ENCODE results near the gene GHRH.

GHRH gene

DNA sequence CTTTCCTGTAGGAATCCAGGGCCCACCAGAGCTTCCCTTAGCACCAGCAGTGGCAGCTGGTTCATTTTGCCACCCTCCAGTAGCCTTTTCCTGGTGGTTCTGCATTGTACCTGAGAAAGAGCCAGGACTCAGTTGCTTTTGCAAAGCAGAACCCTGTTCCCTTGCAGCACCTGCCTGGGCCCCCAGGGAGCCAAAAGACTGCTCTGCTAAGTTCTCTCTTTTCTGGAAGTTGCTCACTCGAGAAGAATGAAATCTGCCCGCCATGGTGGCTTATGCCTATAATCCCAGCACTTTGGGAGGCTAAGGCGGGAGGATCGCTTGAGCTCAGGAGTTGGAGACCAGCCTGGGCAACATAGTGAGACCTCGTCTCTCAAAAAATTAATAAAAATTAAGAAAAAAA is 24.0 kb downstream of the GHRH start:
- no peak for DNase-seq (ENCODE audit: low read depth)

DNA sequence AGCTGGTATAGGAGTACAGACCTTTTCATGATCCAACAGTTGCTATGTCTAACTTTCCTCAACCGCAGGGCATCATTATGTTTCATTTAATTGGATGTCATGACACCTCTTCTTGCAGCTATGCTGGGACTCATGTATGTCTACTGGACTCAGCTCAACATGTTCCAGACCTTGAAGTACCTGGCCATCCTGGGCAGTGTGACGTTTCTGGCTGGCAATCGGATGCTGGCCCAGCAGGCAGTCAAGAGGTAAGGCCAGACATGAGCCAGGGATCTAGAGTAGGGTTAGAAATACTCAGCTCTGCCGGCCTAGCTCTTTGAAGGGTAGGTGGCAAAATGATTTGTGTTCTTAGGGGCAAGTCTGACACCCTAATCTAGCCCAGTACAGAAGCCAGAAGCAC is 25.2 kb downstream of the GHRH start:
- no peak for DNase-seq (ENCODE audit: low read depth)

DNA sequence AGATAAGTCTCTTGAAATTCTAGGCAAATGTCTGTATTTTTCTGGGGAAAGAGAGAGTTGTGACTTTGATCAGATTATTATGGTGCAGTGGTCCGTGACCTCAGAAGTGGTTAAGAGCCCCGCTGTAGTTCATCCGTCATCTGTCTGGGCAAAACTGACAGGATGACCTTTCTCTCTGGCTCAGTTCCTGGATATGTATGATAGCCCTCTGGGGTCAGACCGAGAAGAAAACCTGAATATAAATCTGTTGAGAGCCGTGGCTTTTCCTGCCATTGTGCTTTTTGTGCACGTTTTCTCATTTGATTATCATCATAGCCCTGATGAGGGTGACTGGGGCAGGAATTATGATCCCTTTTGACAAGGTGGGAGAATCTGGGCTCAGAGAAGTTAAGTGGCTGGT is 26.5 kb downstream of the GHRH start:
- no peak for DNase-seq (ENCODE audit: low read depth)

- no peak for DNase-seq (ENCODE audit: low read depth)
Observed at GRCh38 chr20:37234254-37234581, 27.4 kb downstream of the GHRH start.

- no peak for DNase-seq (ENCODE audit: low read depth)
Observed at GRCh38 chr20:37233548-37234253, 27.9 kb downstream of the GHRH start.

DNA sequence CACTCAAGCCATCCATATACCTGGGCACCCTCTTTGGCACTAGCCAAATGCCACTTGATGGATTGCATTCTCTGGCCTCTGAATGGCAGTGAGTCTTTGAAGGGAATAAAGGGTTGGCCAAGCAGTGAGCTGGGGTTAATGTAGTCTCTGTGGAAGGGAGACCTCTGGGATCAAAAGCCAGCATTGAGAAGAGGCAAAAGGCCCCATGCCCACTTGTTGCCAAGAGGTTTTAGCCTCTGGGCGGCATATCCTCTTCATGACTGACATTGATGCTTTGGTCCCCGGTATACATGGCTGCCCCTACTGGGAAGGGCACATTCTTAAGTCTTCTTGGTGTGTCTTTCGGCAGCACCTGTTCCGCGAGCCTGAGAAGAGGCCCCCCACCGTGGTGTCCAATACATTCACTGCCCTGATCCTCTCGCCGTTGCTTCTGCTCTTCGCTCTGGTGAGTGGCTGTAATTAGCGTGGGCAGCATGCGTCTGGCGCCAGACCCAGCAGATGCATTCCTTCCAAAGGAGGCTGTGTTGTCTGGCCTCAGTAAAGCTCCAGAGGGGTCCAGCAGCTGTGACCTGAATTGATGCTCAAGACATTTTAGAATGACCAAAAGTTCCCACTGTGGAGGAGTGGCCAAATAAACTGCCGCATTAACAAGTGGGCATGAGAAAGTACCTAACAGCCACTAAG is 29.5 kb downstream of the GHRH start:
- no peak for DNase-seq (ENCODE audit: low read depth)

- DNase-seq (ENCODE audit: low read depth), result no peak
Observed at GRCh38 chr20:37230200-37230599, 31.4 kb downstream of the GHRH start.

DNA sequence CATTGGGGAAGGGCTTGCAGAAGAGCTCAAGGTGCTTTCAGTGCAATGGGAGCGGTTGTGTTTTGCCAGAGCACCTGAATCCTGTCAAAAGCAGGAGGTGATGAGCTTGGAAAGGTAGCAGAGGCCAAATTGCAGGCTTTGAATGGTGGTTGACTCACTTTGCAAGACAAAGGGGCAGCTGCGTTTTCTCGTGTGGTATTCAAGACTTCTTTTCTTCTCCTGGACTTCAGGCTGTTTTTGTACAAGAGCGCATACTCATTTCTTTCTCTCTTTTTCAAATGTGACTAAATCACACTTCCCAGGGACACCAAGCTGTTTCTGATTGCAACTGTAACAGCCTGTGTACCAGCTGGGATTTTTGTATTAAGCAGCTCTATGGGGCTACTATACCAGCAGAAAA is 32.3 kb downstream of the GHRH start:
- DNase-seq (ENCODE audit: low read depth), result no peak

GRCh38 chr20:37228656-37229055 is 33.0 kb downstream of the GHRH start:
- DNase-seq (ENCODE audit: low read depth), result no peak

GRCh38 chr20:37228082-37228481 is 33.5 kb downstream of the GHRH start:
- no peak for DNase-seq (ENCODE audit: low read depth)

DNA sequence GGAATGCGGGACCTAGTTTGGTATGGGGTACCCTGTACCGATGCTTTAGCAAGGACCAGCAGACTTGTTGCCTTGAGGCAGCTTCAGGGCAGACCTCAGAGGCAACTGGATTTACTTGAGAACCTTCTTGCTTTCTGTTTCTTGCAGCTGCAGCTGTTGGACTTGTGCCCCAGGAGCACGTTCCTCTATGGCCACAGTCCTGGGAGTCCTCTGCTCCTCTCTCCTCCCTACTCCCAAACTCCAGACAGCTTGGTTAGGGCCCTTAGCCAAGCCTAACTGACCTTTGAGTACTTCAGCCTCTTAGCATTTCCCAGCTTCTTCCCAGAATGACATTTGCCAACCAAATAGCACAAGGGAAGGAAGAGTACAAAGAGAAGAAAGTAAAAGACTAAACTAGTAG is 34.7 kb downstream of the GHRH start:
- DNase-seq (ENCODE audit: low read depth), result no peak

DNA sequence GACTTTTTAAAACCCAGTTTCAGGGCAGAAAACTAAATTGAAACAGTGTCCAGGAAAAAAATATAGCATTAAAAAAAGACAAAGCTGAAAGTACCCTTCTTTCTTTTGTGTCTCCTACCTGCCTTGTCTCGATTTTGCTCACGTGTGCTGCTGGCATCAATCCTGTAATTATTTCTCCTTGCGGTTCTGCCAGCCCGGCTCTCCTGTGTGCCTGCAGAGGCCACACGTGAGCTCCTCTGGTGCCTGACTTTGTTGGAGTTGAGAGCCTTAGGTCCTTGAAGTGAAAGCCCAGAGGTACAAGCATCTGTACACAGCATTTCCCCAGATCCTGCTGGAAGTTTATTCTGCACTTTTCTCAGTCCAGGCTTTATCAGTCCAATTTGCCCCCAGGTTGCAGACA is 36.5 kb downstream of the GHRH start:
- DNase-seq (ENCODE audit: low read depth), result no peak

DNA sequence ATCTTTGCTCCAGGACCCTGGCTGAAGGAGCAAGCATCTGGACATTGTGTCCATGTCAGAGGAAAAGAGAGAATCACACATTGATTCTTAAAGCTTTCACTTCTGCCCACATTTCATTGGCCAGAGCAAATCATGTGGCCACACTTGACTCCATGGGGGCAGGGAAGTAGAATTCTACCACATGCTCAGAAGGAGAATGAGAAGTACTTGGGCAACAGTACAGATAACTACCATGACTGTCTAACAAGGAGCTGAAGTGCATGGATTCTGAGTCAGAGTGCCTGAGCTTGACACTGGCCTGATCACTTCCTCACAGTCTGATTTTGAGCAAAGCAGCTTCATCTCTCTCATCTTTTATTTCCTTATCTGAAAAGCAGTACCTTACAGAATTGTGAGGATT is 38.6 kb downstream of the GHRH start:
- no peak for DNase-seq (ENCODE audit: low read depth)

GRCh38 chr20:37222086-37222485 is 39.5 kb downstream of the GHRH start:
- no peak for DNase-seq (ENCODE audit: low read depth)

DNA sequence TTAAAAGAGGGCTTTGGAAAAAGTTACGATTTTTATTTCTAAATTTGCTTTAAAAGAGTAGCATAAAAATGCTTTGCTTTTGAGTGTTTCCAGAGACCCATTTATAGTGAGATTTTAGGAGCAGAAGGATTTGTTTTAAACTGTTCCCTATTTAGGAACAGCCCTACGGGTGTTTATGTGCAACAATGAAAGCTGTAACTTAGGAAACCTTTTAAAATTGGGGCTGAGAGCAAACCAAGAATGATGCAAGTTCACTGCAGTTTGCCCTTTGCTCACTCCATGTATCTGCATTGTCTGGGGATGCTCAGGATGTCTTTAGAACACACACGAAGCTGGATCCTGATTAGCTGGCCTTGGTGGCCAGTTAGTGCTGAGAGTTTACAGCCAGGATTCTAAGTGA is 40.9 kb downstream of the GHRH start:
- no peak for DNase-seq (ENCODE audit: low read depth)

DNA sequence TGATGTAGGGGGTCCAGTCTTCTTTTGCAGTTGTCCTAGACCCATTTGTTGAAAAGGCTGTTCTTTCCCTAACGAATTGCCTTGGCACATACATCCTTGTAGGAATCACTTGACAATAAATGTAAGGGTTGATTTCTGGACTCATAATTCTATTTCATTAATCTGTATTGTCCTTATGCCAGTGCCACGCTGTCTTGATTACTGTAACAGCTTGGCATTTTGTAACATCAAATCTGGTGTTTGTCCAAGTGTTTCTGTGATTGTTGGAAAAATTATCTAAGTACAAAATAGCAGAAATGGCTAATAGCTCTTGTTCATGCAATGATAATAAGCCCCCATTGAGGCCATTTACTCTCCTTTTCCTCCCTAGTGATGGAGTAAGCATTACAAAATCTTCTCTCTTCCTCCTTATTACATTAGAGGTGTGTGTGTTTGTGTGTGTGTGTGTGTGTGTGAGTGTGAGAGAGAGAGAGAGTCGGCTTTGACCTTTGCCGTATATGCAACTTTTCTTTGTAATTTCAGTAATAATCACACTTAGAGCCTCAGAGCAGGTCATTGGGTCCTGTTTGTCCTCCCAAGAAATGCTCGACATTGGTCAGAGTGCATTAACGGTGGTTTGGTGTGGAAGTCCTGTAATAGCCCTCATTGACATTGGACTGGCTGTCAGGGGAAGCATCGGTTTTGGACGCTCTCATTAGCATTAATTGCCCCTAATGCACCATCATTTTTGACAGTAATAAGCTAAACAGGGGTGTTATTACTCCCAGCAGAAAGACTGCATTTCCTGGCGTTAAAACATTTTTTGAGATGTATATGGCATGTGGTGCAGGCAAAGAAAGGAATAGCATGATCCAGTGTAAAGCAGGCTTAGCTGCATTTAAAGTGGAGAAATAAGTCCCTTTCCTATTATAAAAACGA is 41.6 kb downstream of the GHRH start:
- no peak for DNase-seq (ENCODE audit: low read depth)

DNA sequence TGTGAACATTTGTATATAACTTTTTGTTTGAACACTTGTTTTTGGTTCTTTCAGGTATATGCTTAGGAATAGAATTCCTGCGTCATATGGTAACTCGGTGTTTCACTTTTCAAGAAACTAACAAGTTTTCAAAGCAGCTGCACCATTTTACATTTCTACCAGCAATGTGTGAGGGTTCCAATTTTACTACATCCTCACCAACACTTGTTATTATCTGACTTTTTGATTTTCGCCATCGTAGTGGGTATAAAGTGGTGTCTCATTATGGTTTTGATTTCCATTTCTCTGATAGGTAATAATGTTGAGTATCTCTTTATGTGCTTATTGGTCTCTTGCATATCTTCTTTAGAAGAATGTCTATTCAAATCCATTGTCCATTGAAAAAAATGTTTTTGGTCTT is 42.6 kb downstream of the GHRH start:
- DNase-seq (ENCODE audit: low read depth), result no peak

DNA sequence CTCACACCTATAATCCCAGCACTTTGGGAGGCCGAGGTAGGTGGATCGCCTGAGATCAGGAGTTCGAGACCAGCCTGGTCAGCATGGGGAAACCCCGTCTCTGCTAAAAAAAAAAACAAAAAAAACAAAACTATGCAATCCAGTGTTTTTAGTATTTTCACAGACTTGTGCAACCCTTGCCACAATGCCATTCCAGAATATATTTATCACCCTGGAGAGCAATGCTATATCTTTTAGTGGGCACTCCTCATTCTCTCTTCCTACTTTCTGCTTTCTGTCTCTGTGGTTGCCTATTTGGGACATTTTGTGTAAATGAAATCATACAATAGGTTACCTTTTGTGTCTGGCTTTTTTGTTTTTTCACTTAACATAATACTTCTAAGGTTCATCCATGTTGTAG is 43.2 kb downstream of the GHRH start:
- DNase-seq (ENCODE audit: low read depth), result no peak

DNA sequence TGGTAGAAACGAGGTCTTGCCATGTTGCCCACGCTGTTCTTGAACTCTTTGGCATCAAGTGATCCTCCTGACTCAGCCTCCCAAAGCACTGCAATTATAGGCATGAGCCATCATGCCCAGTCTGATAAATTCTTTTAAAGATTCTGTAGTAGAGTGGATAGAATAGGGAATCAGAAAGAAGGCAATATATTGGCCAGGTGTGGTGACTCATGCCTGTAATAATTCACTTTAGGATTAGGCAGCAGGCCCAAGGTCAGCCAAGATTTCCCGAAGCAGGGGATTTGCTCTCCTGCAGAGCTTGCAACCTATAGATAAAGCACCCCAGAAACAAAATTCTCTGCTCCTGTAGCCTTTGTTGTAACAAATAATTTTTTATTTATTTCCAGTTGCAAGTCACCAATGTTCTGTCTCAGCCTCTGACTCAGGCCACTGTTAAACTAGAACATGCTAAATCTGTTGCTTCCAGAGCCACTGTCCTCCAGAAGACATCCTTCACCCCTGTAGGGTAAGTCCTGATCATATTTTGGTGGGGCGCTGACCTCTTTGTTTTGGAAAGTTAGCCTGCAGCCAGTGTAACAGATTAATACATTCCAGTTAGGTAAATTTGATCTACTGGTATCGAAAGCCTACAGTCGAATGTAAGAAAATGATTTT is 51.8 kb downstream of the GHRH start:
- DNase-seq (ENCODE audit: low read depth), result no peak

DNA sequence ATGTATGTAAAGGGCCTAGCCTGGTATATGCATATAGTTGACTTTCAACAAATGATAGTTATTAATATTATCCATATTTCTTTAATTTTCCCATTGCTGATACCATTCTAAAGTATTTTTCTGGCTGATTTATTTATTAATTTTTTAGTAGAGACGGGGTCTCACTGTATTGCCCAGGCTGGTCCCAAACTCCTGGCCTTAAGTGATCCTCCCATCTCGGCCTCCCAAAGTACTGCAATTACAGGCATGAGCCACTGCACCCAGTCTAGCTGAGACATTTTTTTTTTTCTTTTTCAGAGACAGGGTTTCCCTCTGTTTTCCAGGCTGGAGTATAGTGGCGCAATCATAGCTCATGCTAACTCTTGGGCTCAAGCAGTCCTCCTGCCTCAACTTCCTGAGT is 52.4 kb downstream of the GHRH start:
- DNase-seq (ENCODE audit: low read depth), result no peak

GRCh38 chr20:37207171-37207570 is 54.4 kb downstream of the GHRH start:
- no peak for DNase-seq (ENCODE audit: low read depth)

DNA sequence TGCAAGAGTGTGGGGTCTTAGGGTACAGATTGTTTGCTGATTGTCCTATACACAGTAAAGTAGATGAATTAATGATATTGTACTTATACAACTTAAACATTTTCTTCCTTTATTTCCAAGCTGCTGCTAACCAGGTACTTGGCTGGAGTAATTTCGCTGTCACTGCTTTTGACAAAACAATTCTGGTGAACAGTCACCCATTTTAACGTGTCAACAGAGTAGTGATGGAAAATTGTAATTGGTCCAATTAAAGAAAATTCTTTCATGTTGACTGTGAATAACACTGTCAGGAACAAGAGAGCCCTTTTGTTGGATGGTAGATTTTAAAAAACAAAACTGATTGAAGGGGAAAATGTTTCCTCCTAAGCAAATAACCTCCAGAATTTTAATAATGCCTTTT is 55.8 kb downstream of the GHRH start:
- no peak for DNase-seq (ENCODE audit: low read depth)

DNA sequence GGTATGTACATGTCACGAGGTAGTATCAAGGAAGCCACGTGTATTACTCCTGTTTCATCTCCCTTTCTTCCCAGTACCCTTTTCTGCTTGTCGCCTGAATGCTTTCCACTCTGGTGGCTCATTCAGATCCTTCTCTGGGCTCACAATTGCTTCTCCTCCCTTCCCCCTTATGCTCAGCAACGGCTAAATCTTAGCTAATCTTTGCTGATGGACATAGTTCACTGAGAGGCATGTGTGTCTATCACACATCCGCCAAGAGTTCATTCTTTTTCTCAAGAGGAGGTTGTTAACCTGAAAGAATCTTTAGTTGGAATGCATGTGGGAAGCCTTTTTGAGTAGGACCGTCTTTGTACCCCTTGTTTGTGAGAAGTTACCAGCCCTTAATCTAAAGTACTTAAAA is 56.5 kb downstream of the GHRH start:
- DNase-seq (ENCODE audit: low read depth), result no peak

Measured in activated T-cell treated with anti-CD3 and anti-CD28 coated beads for 48 hours (primary cell).